ENCODE results near the gene TNFSF13B.

GRCh38 chr13:108249150-108249549 lies 20.4 kb upstream of the TNFSF13B start:
- no peak for TF ChIP-seq POLR2AphosphoS5 (IDR thresholded peaks at IDR 0.05; ENCODE audit: low read depth, low read length)
- TF ChIP-seq RAD21 (IDR thresholded peaks at IDR 0.05 in 1 of 2, conservative IDR thresholded peaks at IDR 0.05 in 1 of 2; ENCODE audit: low read depth in 2 of 2, low read length in 2 of 2), result no peak
- no peak for TF ChIP-seq EGR1 (IDR thresholded peaks at IDR 0.05; ENCODE audit: borderline replicate concordance, low read depth, low read length)
- TF ChIP-seq, protein P1, sequence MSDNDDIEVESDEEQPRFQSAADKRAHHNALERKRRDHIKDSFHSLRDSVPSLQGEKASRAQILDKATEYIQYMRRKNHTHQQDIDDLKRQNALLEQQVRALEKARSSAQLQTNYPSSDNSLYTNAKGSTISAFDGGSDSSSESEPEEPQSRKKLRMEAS (IDR thresholded peaks at IDR 0.05), result no peak
- TF ChIP-seq EZH2 (IDR thresholded peaks at IDR 0.05; ENCODE audit: low read depth, low read length, severe bottlenecking), result no peak
- no peak for TF ChIP-seq EP300 (IDR thresholded peaks at IDR 0.05; ENCODE audit: borderline replicate concordance in 1 of 2, low read depth in 2 of 2, low read length in 2 of 2)
- TF ChIP-seq, protein P2, sequence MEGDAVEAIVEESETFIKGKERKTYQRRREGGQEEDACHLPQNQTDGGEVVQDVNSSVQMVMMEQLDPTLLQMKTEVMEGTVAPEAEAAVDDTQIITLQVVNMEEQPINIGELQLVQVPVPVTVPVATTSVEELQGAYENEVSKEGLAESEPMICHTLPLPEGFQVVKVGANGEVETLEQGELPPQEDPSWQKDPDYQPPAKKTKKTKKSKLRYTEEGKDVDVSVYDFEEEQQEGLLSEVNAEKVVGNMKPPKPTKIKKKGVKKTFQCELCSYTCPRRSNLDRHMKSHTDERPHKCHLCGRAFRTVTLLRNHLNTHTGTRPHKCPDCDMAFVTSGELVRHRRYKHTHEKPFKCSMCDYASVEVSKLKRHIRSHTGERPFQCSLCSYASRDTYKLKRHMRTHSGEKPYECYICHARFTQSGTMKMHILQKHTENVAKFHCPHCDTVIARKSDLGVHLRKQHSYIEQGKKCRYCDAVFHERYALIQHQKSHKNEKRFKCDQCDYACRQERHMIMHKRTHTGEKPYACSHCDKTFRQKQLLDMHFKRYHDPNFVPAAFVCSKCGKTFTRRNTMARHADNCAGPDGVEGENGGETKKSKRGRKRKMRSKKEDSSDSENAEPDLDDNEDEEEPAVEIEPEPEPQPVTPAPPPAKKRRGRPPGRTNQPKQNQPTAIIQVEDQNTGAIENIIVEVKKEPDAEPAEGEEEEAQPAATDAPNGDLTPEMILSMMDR (IDR thresholded peaks at IDR 0.05; ENCODE audit: control extremely low read depth in 1 of 3, insufficient read depth in 1 of 3, low read depth in 1 of 3, low read length in 3 of 3), result no peak
- TF ChIP-seq SP1 (IDR thresholded peaks at IDR 0.05; ENCODE audit: low read depth, low read length), result no peak
- TF ChIP-seq POLR2A (IDR thresholded peaks at IDR 0.05; ENCODE audit: control extremely low read depth in 1 of 2, low read depth in 2 of 2, low read length in 2 of 2), result no peak
- TF ChIP-seq ZNF274 (IDR thresholded peaks at IDR 0.05; ENCODE audit: borderline replicate concordance, extremely low read depth, low read length), result no peak
- TF ChIP-seq TAF1 (IDR thresholded peaks at IDR 0.05; ENCODE audit: low read depth, low read length), result no peak
- no peak for TF ChIP-seq GTF2F1 (IDR thresholded peaks at IDR 0.05; ENCODE audit: borderline replicate concordance, low read depth, low read length)

Measured in H1 (cell line).